Activated T-cell treated with anti-CD3 and anti-CD28 coated beads, Interleukin-2, amount 50 U/mL, for 4 hours (primary cell): ENCODE results near the gene MS4A4A. TPM values are rescaled to one million over a fixed set of nuclear protein-coding genes. Genes with fewer than 3 reads are reported as not detected.

Experiments
- ATAC-seq, 2 donors: fragments of 200-7000 bp; cut with Tn5 transposase; one replicate each; pipeline ENCODE4 v1.10.0; 2021
- DNase-seq: peaks from one replicate; pipeline ENCODE4 v3.0.0-alpha.2; 2020
- H3K27me3 Mint-ChIP-seq: one replicate; pipeline ENCODE4 v1.8.0; 2021; ENCODE audit warnings: low read depth, mixed read lengths
- H3K36me3 Mint-ChIP-seq: one replicate; pipeline ENCODE4 v1.8.0; 2022; ENCODE audit warnings: mixed read lengths; ENCODE audit not compliant: insufficient read depth
- H3K4me1 Mint-ChIP-seq: one replicate; pipeline ENCODE4 v1.8.0; 2021; ENCODE audit warnings: low read depth, mixed read lengths
- H3K4me3 Mint-ChIP-seq: one replicate; pipeline ENCODE4 v1.8.0; 2021; ENCODE audit warnings: mild to moderate bottlenecking, moderate library complexity, mixed read lengths
- H3K9me3 Mint-ChIP-seq: one replicate; pipeline ENCODE4 v1.8.0; 2021; ENCODE audit warnings: mixed read lengths
- total RNA-seq, 3 donors: library from RNA; stranded (reverse); gene quantifications; one replicate each; pipeline ENCODE4 v1.2.1, GENCODE V29; 2021

Gene MS4A4A
- total RNA-seq, 3 donors from 2014 or later: not detected

GRCh38 chr11:60316317-60316716 lies 35.9 kb downstream of the MS4A4A start:
- H3K4me3 Mint-ChIP-seq: no peak overlapping the region

GRCh38 chr11:60318726-60319125 lies 38.3 kb downstream of the MS4A4A start:
- Mint-ChIP-seq H3K4me1 (no peaks in the 10 kb centered on the region), H3K4me3 (no peak overlapping the region), H3K27me3 (peaks cover 19% of the 10 kb centered on the region), H3K36me3 (no peaks in the 10 kb centered on the region), H3K9me3 (peaks cover 34% of the 10 kb centered on the region)
- DNase-seq (no peak), ATAC-seq (no peak)

More at GRCh38 chr11:60316317-60316716, 35.9 kb downstream of the MS4A4A start:
- Mint-ChIP-seq H3K36me3 (no peaks in the 10 kb centered on the region), H3K27me3 (peaks cover 21% of the 10 kb centered on the region), H3K9me3 (peaks cover 23% of the 10 kb centered on the region), H3K4me1 (no peaks in the 10 kb centered on the region)
- no peak for ATAC-seq
- DNase-seq: no peak

GRCh38 chr11:60321051-60321450 lies 40.6 kb downstream of the MS4A4A start:
- DNase-seq (no peak), ATAC-seq (no peak)
- H3K27me3 Mint-ChIP-seq: peaks cover 12% of the 10 kb centered on the region
- no peaks in the 10 kb centered on the region for H3K4me1 Mint-ChIP-seq
- no peaks in the 10 kb centered on the region for H3K36me3 Mint-ChIP-seq
- no peak overlapping the region for H3K4me3 Mint-ChIP-seq
- H3K9me3 Mint-ChIP-seq: peaks cover 35% of the 10 kb centered on the region

GRCh38 chr11:60326955-60327354 lies 46.5 kb downstream of the MS4A4A start, which contains the start of gene MS4A6E:
TSS of gene MS4A6E (plus strand) at chr11:60327255. CDS start at chr11:60334896, 7,641 bp downstream.
- DNase-seq: no peak
- no peak within 1 kb of the TSS for H3K4me3 Mint-ChIP-seq
- no peak for ATAC-seq
- H3K27me3 Mint-ChIP-seq: no peaks in the 10 kb centered on the region
- H3K36me3 Mint-ChIP-seq: no peaks in the 10 kb centered on the region
- H3K4me1 Mint-ChIP-seq: no peaks in the 10 kb centered on the region
- peaks cover 11% of the 10 kb centered on the region for H3K9me3 Mint-ChIP-seq

- no peak for DNase-seq
- no peaks in the 10 kb centered on the region for H3K4me1 Mint-ChIP-seq
Observed at GRCh38 chr11:60328460-60328859, 48.0 kb downstream of the MS4A4A start.

GRCh38 chr11:60332846-60333245 lies 52.4 kb downstream of the MS4A4A start:
- Mint-ChIP-seq H3K9me3 (no peaks in the 10 kb centered on the region), H3K36me3 (no peaks in the 10 kb centered on the region), H3K4me3 (no peak overlapping the region), H3K27me3 (peaks cover 11% of the 10 kb centered on the region), H3K4me1 (no peaks in the 10 kb centered on the region)
- DNase-seq (no peak), ATAC-seq (no peak)

More at GRCh38 chr11:60328460-60328859, 48.0 kb downstream of the MS4A4A start:
- ATAC-seq: no peak
- no peak overlapping the region for H3K4me3 Mint-ChIP-seq
- no peaks in the 10 kb centered on the region for H3K36me3 Mint-ChIP-seq
- H3K9me3 Mint-ChIP-seq: peaks cover 4% of the 10 kb centered on the region
- H3K27me3 Mint-ChIP-seq: peaks cover 5% of the 10 kb centered on the region

GRCh38 chr11:60334005-60334620 lies 53.6 kb downstream of the MS4A4A start:
- H3K9me3 Mint-ChIP-seq: no peaks in the 10 kb centered on the region
- ATAC-seq: peak; percentile 63 to 78
- H3K4me3 Mint-ChIP-seq: no peak overlapping the region

GRCh38 chr11:60336767-60337391 lies 56.4 kb downstream of the MS4A4A start:
- H3K4me1 Mint-ChIP-seq: no peaks in the 10 kb centered on the region
- H3K4me3 Mint-ChIP-seq: no peak overlapping the region
- H3K27me3 Mint-ChIP-seq: peaks cover 18% of the 10 kb centered on the region
- no peaks in the 10 kb centered on the region for H3K9me3 Mint-ChIP-seq
- ATAC-seq (no peak), DNase-seq (no peak)
- no peaks in the 10 kb centered on the region for H3K36me3 Mint-ChIP-seq

More at GRCh38 chr11:60334005-60334620, 53.6 kb downstream of the MS4A4A start:
- Mint-ChIP-seq H3K27me3 (peaks cover 16% of the 10 kb centered on the region), H3K4me1 (no peaks in the 10 kb centered on the region), H3K36me3 (no peaks in the 10 kb centered on the region)
- peak; percentile 53 for DNase-seq

- Mint-ChIP-seq H3K4me3 (no peak overlapping the region), H3K9me3 (no peaks in the 10 kb centered on the region), H3K36me3 (no peaks in the 10 kb centered on the region), H3K4me1 (no peaks in the 10 kb centered on the region), H3K27me3 (peaks cover 19% of the 10 kb centered on the region)
- ATAC-seq: no peak
- DNase-seq: no peak
Observed at GRCh38 chr11:60338053-60338452, 57.6 kb downstream of the MS4A4A start.

GRCh38 chr11:60339356-60339755 lies 58.9 kb downstream of the MS4A4A start:
- Mint-ChIP-seq H3K4me1 (no peaks in the 10 kb centered on the region), H3K36me3 (no peaks in the 10 kb centered on the region), H3K9me3 (no peaks in the 10 kb centered on the region), H3K4me3 (no peak overlapping the region), H3K27me3 (peaks cover 21% of the 10 kb centered on the region)
- no peak for ATAC-seq
- no peak for DNase-seq

GRCh38 chr11:60343094-60343704 lies 62.7 kb downstream of the MS4A4A start:
- no peaks in the 10 kb centered on the region for H3K36me3 Mint-ChIP-seq
- DNase-seq (no peak), ATAC-seq (no peak)
- peaks cover 11% of the 10 kb centered on the region for H3K27me3 Mint-ChIP-seq
- no peak overlapping the region for H3K4me3 Mint-ChIP-seq
- no peaks in the 10 kb centered on the region for H3K4me1 Mint-ChIP-seq
- H3K9me3 Mint-ChIP-seq: no peaks in the 10 kb centered on the region

GRCh38 chr11:60344146-60344545 lies 63.7 kb downstream of the MS4A4A start:
- no peak for DNase-seq
- ATAC-seq: no peak
- no peaks in the 10 kb centered on the region for H3K4me1 Mint-ChIP-seq
- no peak overlapping the region for H3K4me3 Mint-ChIP-seq
- H3K36me3 Mint-ChIP-seq: no peaks in the 10 kb centered on the region
- no peaks in the 10 kb centered on the region for H3K9me3 Mint-ChIP-seq
- peaks cover 13% of the 10 kb centered on the region for H3K27me3 Mint-ChIP-seq

GRCh38 chr11:60345489-60345888 lies 65.0 kb downstream of the MS4A4A start:
- DNase-seq (no peak), ATAC-seq (no peak)
- no peaks in the 10 kb centered on the region for H3K4me1 Mint-ChIP-seq

GRCh38 chr11:60347084-60347797 lies 66.8 kb downstream of the MS4A4A start:
- Mint-ChIP-seq H3K4me1 (no peaks in the 10 kb centered on the region), H3K4me3 (no peak overlapping the region), H3K9me3 (no peaks in the 10 kb centered on the region), H3K27me3 (peaks cover 11% of the 10 kb centered on the region), H3K36me3 (no peaks in the 10 kb centered on the region)
- no peak for ATAC-seq
- no peak for DNase-seq

More at GRCh38 chr11:60345489-60345888, 65.0 kb downstream of the MS4A4A start:
- peaks cover 13% of the 10 kb centered on the region for H3K27me3 Mint-ChIP-seq
- H3K4me3 Mint-ChIP-seq: no peak overlapping the region
- no peaks in the 10 kb centered on the region for H3K36me3 Mint-ChIP-seq
- no peaks in the 10 kb centered on the region for H3K9me3 Mint-ChIP-seq
